ENCODE measurements around the gene SNAP25. TPM values are rescaled to one million over a fixed set of nuclear protein-coding genes. Genes with fewer than 3 reads are reported as not detected.

The SNAP25 gene
- total RNA-seq, 4 donors from 2014 or later: 0.47 to 5.5 (median 2.3) TPM

DNA sequence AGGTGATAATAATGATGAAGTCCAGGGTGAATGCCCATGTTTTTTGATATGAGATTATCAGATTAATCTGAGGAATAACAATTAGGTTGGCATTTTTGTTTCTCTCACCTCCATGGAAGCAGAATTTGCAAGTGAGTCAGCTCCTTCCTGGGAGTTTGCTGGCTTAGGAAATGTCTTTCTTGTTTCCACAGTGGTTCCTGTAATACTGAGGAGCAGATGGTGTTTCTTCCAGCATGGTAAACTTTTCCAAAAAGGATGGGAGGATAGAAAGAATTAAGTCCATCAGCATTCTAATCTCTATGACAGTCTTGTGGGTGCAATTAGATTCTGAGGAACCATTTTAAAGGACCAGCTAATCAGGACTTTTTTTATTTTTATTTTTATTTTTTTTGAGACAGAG, 40.5 kb downstream of the SNAP25 start:
- TF ChIP-seq POLR2A (IDR thresholded peaks at IDR 0.05) (no peak), POLR2AphosphoS5 (IDR thresholded peaks at IDR 0.05) (no peak), EP300 (IDR thresholded peaks at IDR 0.05) (no peak)
- TF ChIP-seq, protein P1, sequence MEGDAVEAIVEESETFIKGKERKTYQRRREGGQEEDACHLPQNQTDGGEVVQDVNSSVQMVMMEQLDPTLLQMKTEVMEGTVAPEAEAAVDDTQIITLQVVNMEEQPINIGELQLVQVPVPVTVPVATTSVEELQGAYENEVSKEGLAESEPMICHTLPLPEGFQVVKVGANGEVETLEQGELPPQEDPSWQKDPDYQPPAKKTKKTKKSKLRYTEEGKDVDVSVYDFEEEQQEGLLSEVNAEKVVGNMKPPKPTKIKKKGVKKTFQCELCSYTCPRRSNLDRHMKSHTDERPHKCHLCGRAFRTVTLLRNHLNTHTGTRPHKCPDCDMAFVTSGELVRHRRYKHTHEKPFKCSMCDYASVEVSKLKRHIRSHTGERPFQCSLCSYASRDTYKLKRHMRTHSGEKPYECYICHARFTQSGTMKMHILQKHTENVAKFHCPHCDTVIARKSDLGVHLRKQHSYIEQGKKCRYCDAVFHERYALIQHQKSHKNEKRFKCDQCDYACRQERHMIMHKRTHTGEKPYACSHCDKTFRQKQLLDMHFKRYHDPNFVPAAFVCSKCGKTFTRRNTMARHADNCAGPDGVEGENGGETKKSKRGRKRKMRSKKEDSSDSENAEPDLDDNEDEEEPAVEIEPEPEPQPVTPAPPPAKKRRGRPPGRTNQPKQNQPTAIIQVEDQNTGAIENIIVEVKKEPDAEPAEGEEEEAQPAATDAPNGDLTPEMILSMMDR (IDR thresholded peaks at IDR 0.05): no peak
- no peak overlapping the region for H3K27ac ChIP-seq
- no peaks in the 10 kb centered on the region for H3K9me3 ChIP-seq
- H3K36me3 ChIP-seq: no peaks in the 10 kb centered on the region
- no peak for ATAC-seq
- H3K4me3 ChIP-seq: no peak overlapping the region
- peaks cover 9% of the 10 kb centered on the region for H3K27me3 ChIP-seq
- no peaks in the 10 kb centered on the region for H3K4me1 ChIP-seq

DNA sequence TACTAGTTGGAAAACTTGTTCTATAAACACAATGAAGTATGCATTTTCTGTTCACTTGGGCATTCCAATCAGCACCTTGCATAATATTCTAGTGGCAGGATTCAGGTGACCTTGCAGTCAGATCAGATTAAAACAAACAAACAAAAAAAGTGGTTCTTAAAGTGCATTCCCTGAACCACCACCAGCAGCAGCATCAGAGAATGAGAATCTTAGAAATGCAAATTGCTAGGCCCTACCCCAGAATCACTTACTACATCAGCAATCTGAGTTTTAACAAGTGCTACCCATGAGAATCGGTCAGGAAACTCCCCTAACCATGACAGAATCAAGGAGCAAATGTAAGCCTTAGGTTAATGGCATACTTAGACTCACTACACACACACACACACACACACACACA, 41.7 kb downstream of the SNAP25 start:
- no peaks in the 10 kb centered on the region for H3K9me3 ChIP-seq
- TF ChIP-seq POLR2AphosphoS5 (IDR thresholded peaks at IDR 0.05): no peak
- TF ChIP-seq POLR2A (IDR thresholded peaks at IDR 0.05): no peak
- TF ChIP-seq, protein P1 (IDR thresholded peaks at IDR 0.05): no peak
- no peak for TF ChIP-seq EP300 (IDR thresholded peaks at IDR 0.05)
- no peak overlapping the region for H3K27ac ChIP-seq
- H3K4me1 ChIP-seq: no peaks in the 10 kb centered on the region
- no peak for ATAC-seq
- H3K4me3 ChIP-seq: no peak overlapping the region
- H3K27me3 ChIP-seq: peaks cover 4% of the 10 kb centered on the region
- H3K36me3 ChIP-seq: no peaks in the 10 kb centered on the region
- WGBS, 2 donors (ENCODE audit: low coverage in 1 of 2): 50 to 100% methylated on average over 1 of the region's 1 CpG

DNA sequence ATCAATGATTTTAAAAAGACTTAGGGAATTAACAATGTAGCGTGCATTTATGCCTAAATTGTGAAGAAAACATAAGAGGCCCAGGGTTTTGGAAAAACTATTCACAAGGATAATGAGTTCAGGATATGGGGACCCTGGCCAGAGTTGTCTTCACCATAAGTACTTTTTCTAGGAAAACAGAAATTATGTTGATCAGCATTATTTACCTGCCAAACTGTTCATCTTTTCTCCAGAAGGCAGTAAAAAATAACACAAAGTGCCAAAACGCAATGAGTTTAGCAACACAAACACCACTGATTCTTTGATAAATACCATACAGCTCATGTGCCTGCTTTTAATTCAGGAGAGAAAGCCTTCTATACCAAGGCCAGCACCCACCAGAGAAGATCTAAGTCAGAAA, 43.1 kb downstream of the SNAP25 start:
- Histone ChIP-seq H3K4me3 (no peak overlapping the region), H3K4me1 (no peaks in the 10 kb centered on the region), H3K27ac (no peak overlapping the region), H3K36me3 (no peaks in the 10 kb centered on the region), H3K27me3 (peaks cover 4% of the 10 kb centered on the region), H3K9me3 (no peaks in the 10 kb centered on the region)
- TF ChIP-seq POLR2A (IDR thresholded peaks at IDR 0.05) (no peak), EP300 (IDR thresholded peaks at IDR 0.05) (no peak), POLR2AphosphoS5 (IDR thresholded peaks at IDR 0.05) (no peak)
- WGBS, 2 donors (ENCODE audit: low coverage in 1 of 2): 84 to 90% methylated on average over 2 of the region's 2 CpGs
- no peak for ATAC-seq

DNA sequence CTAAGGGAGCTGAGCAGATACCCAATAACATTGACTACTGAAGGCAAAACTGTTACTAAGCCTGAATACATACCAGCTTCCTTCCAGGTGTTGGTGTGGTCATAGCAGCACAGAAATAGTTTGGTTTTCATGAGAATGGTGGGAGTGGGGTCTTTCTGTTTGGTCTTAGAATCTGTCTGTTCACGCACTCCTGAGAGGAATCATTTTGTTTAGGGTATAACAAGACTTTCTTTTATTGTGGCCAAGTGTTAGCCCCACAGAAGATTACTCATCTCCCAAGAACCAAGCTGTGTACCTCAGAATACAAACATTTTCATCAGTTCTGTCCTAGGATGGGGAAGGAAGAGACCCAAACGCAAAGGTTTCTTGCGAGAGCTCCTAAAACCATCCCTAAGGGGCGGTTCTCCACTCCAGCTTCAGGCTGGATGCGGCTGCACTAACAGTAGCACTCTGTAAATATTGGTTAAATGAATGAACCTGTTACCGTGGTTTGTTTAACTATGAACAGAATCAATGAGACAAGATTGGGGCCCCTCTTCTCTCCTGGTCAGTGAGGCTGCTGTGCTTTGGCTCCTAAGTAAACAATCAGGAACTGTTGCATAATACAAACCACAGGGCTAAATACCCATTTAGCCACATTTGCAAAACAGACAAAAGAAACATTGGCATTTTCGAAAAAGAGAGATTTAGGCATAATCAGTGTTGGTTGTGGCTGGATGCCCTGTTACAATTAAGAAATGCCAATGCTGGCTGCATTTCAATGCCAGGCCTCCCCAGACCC, 44.9 kb downstream of the SNAP25 start:
- no peak for ATAC-seq
- TF ChIP-seq POLR2A (IDR thresholded peaks at IDR 0.05) (no peak), EP300 (IDR thresholded peaks at IDR 0.05) (no peak), POLR2AphosphoS5 (IDR thresholded peaks at IDR 0.05) (no peak)
- TF ChIP-seq, protein P1 (IDR thresholded peaks at IDR 0.05): no peak
- Histone ChIP-seq H3K36me3 (no peaks in the 10 kb centered on the region), H3K4me1 (no peaks in the 10 kb centered on the region), H3K4me3 (no peak overlapping the region), H3K27me3 (no peaks in the 10 kb centered on the region), H3K9me3 (no peaks in the 10 kb centered on the region), H3K27ac (no peak overlapping the region)
- WGBS, 2 donors (ENCODE audit: low coverage in 1 of 2): 73 to 76% methylated on average over 6 to 7 of the region's 7 CpGs

DNA sequence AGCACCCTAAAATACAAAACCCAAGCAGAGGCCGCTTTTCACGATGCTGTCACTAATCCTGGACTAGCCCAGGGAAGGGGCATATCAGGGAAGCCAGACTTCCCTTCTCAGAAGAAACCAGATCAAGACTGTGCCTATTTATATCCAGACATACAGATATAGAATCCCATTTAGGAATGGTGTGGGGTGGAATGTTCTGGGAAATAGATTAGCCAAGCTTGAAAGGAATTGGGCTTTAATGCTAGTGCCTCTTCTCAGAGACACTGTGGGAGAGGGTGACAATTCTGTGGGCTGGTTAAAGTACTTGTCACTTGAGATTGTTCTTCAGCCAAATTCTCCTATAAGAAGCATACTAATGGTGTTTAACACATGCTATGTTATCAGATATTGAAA, 45.5 kb downstream of the SNAP25 start:
- Histone ChIP-seq H3K27me3 (peaks cover 2% of the 10 kb centered on the region), H3K4me3 (no peak overlapping the region), H3K4me1 (no peaks in the 10 kb centered on the region), H3K9me3 (no peaks in the 10 kb centered on the region), H3K36me3 (no peaks in the 10 kb centered on the region), H3K27ac (no peak overlapping the region)
- TF ChIP-seq EP300 (IDR thresholded peaks at IDR 0.05) (no peak), POLR2A (IDR thresholded peaks at IDR 0.05) (no peak), POLR2AphosphoS5 (IDR thresholded peaks at IDR 0.05) (no peak)
- TF ChIP-seq, protein P1 (IDR thresholded peaks at IDR 0.05): no peak
- ATAC-seq: no peak
- 49% methylated on average over 2 of the region's 2 CpGs; no CpG with 5 or more reads in 1 of the 2 donors for WGBS, 2 donors (ENCODE audit: low coverage in 1 of 2)
